DND-41 (cell line): ENCODE measurements around the gene VOPP1.

Source experiments
- EZH2 ChIP-seq: IDR thresholded peaks from 3 replicates; pipeline ENCODE4 v1.6.1; 2012; ENCODE audit warnings: borderline replicate concordance, low read depth, mild to moderate bottlenecking, moderate library complexity, low read length, inconsistent platforms; ENCODE audit not compliant: severe bottlenecking
- TF ChIP-seq, protein P1 (sequence below): IDR thresholded peaks from 2 replicates; pipeline ENCODE4 v1.5.1; 2012; ENCODE audit warnings: borderline replicate concordance, low read length, moderate library complexity, mild to moderate bottlenecking; ENCODE audit not compliant: poor library complexity, severe bottlenecking; ENCODE audit errors: extremely low read depth

DNA sequence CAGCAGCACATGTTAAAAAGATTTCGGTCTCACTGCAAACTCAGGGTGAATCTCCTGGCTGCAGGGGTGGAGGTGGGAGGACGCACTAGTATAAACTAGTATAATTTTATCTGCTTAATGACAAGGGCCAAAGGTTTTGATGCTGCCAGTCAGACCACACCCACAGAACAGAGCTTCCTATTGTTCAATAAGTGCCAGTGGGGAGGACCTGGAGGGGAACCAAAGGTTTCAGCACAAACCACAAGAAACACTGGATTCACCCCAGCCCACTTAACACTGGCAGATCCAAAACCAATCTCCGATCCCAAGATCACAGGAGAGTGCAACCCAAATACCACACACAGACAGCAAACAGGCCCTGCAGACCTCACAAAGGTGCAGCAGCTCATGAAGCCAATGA, 6.6 kb downstream of the VOPP1 start:
- TF ChIP-seq, protein P1, sequence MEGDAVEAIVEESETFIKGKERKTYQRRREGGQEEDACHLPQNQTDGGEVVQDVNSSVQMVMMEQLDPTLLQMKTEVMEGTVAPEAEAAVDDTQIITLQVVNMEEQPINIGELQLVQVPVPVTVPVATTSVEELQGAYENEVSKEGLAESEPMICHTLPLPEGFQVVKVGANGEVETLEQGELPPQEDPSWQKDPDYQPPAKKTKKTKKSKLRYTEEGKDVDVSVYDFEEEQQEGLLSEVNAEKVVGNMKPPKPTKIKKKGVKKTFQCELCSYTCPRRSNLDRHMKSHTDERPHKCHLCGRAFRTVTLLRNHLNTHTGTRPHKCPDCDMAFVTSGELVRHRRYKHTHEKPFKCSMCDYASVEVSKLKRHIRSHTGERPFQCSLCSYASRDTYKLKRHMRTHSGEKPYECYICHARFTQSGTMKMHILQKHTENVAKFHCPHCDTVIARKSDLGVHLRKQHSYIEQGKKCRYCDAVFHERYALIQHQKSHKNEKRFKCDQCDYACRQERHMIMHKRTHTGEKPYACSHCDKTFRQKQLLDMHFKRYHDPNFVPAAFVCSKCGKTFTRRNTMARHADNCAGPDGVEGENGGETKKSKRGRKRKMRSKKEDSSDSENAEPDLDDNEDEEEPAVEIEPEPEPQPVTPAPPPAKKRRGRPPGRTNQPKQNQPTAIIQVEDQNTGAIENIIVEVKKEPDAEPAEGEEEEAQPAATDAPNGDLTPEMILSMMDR, result no peak
- TF ChIP-seq EZH2, result no peak
